IMR-90 (cell line): Measurements from ENCODE around the gene PCBP3. TPM values are rescaled to one million over a fixed set of nuclear protein-coding genes. Genes with fewer than 3 reads are reported as not detected.

Experiments
- ATAC-seq: fragments of 200-7000 bp; cut with Tn5 transposase; 2 replicates; pipeline ENCODE4 v1.9.1; 2020; ENCODE audit warnings: low read depth, mild to moderate bottlenecking, moderate library complexity
- BruUV-seq: library from RNA; stranded (reverse); fragments of 400-500 nt; replicated peaks from 2 replicates; lab custom pipeline; 2021; lab: Mats Ljungman, UMichigan
- CTCF ChIA-PET: fragments of 300-600 bp; formaldehyde crosslinking; extraction: SDS; loops from one replicate; lab custom pipeline; 2021; ENCODE audit warnings: antibody characterized with exemption; lab: Yijun Ruan, JAX
- POLR2A ChIA-PET: fragments of 300-600 bp; sonication (Branson Sonifier 250); formaldehyde crosslinking; loops from one replicate; lab custom pipeline; 2022; ENCODE audit warnings: antibody characterized with exemption; ENCODE audit not compliant: unreplicated experiment; lab: Charles Lee
- DNase-seq: peaks from one replicate; pipeline ENCODE4 v3.0.0; 2013
- H2AFZ ChIP-seq: replicated peaks from 2 replicates; pipeline ENCODE3; 2013; ENCODE audit warnings: low read length, mild to moderate bottlenecking; ENCODE audit not compliant: poor library complexity
- H2AK5ac ChIP-seq: 2 replicates; pipeline ENCODE4 v1.6.1; 2013; ENCODE audit warnings: low read depth, low read length, inconsistent platforms
- H2AK9ac ChIP-seq: replicated peaks from 2 replicates; pipeline ENCODE3; 2013; ENCODE audit warnings: mild to moderate bottlenecking, low read depth, low read length, moderate library complexity; ENCODE audit not compliant: poor library complexity
- H2BK120ac ChIP-seq: 2 replicates; pipeline ENCODE4 v1.6.1; 2013; ENCODE audit warnings: low read depth, low read length, inconsistent platforms
- H2BK15ac ChIP-seq: 3 replicates; pipeline ENCODE4 v1.6.1; 2013; ENCODE audit warnings: low read depth, low read length, inconsistent platforms
- H2BK20ac ChIP-seq: 2 replicates; pipeline ENCODE4 v1.6.1; 2013; ENCODE audit warnings: low read depth, mild to moderate bottlenecking, inconsistent platforms, low read length, moderate library complexity
- H2BK5ac ChIP-seq: 2 replicates; pipeline ENCODE4 v1.6.1; 2013; ENCODE audit warnings: mild to moderate bottlenecking, low read depth, low read length, inconsistent platforms; ENCODE audit not compliant: poor library complexity, severe bottlenecking
- H3K14ac ChIP-seq: replicated peaks from 2 replicates; pipeline ENCODE4 v1.6.1; 2013; ENCODE audit warnings: low read depth, low read length, inconsistent platforms
- H3K18ac ChIP-seq: 2 replicates; pipeline ENCODE4 v1.6.1; 2013; ENCODE audit warnings: low read depth, low read length, control low read depth
- H3K23ac ChIP-seq: 2 replicates; pipeline ENCODE4 v1.6.1; 2013; ENCODE audit warnings: low read depth, low read length, inconsistent platforms
- H3K27ac ChIP-seq: 2 replicates; pipeline ENCODE4 v1.5.1; 2013; ENCODE audit warnings: mild to moderate bottlenecking, control low read depth, low read length; ENCODE audit not compliant: insufficient read depth
- H3K27me3 ChIP-seq: 2 replicates; pipeline ENCODE4 v1.6.1; 2013; ENCODE audit warnings: low read length; ENCODE audit not compliant: control insufficient read depth, insufficient read depth
- H3K36me3 ChIP-seq: 2 replicates; pipeline ENCODE4 v1.6.1; 2013; ENCODE audit warnings: low read length, mixed read lengths; ENCODE audit not compliant: control insufficient read depth, insufficient read depth
- H3K4ac ChIP-seq: 2 replicates; pipeline ENCODE4 v1.6.1; 2013; ENCODE audit warnings: low read depth, low read length, inconsistent platforms
- H3K4me1 ChIP-seq: 2 replicates; pipeline ENCODE4 v1.6.1; 2013; ENCODE audit warnings: low read length, mixed read lengths; ENCODE audit not compliant: control insufficient read depth, insufficient read depth
- H3K4me2 ChIP-seq: 2 replicates; pipeline ENCODE4 v1.6.1; 2013; ENCODE audit warnings: low read depth, mild to moderate bottlenecking, control low read depth, low read length, moderate library complexity
- H3K4me3 ChIP-seq: 2 replicates; pipeline ENCODE4 v1.5.1; 2013; ENCODE audit warnings: low read depth, mild to moderate bottlenecking, control low read depth, low read length, moderate library complexity; ENCODE audit not compliant: insufficient read depth
- H3K56ac ChIP-seq: 2 replicates; pipeline ENCODE4 v1.6.1; 2013; ENCODE audit warnings: low read length, inconsistent platforms; ENCODE audit not compliant: insufficient read depth; ENCODE audit errors: extremely low read depth
- H3K79me1 ChIP-seq, 2 experiments: 2 replicates each; pipeline ENCODE4 v1.6.1; 2013; ENCODE audit warnings: low read length in 2 of 2, inconsistent platforms in 1 of 2, low read depth in 1 of 2
- H3K9ac ChIP-seq: 2 replicates; pipeline ENCODE4 v1.6.1; 2013; ENCODE audit warnings: low read depth, low read length, control low read depth
- H3K9me1 ChIP-seq: 2 replicates; pipeline ENCODE4 v1.6.1; 2013; ENCODE audit warnings: low read length, inconsistent platforms; ENCODE audit not compliant: insufficient read depth
- H3K9me3 ChIP-seq: 2 replicates; pipeline ENCODE4 v1.6.1; 2013; ENCODE audit warnings: low read length; ENCODE audit not compliant: control insufficient read depth, insufficient read depth
- H4K20me1 ChIP-seq: 2 replicates; pipeline ENCODE4 v1.6.1; 2013; ENCODE audit warnings: low read length, inconsistent platforms; ENCODE audit not compliant: insufficient read depth
- H4K5ac ChIP-seq: 2 replicates; pipeline ENCODE4 v1.6.1; 2013; ENCODE audit warnings: mild to moderate bottlenecking, low read depth, low read length, control low read depth
- H4K8ac ChIP-seq, 2 experiments: 2 replicates each; pipeline ENCODE4 v1.6.1; 2013; ENCODE audit warnings: low read depth in 2 of 2, low read length in 2 of 2, control low read depth in 1 of 2, inconsistent platforms in 1 of 2
- H4K91ac ChIP-seq: 2 replicates; pipeline ENCODE4 v1.6.1; 2013; ENCODE audit warnings: low read depth, low read length, inconsistent platforms; ENCODE audit not compliant: insufficient read depth
- BHLHE40 ChIP-seq: fragments of 150-350 bp; IDR thresholded peaks from 2 replicates; pipeline ENCODE4 v1.6.1; 2016; ENCODE audit warnings: mild to moderate bottlenecking, low read depth, low read length
- CEBPB ChIP-seq: IDR thresholded peaks from 2 replicates; pipeline ENCODE4 v1.6.1; 2012; ENCODE audit warnings: low read depth, low read length, improper control_type of control experiment
- CHD1 ChIP-seq: IDR thresholded peaks from 2 replicates; pipeline ENCODE4 v1.6.1; 2012; ENCODE audit warnings: low read depth, low read length, improper control_type of control experiment
- CTCF ChIP-seq: conservative IDR thresholded peaks from 2 replicates; pipeline ENCODE4 v1.5.1; 2012; ENCODE audit warnings: mild to moderate bottlenecking, low read depth, low read length, improper control_type of control experiment
- ELK1 ChIP-seq: fragments of 150-350 bp; IDR thresholded peaks from 2 replicates; pipeline ENCODE4 v1.6.1; 2016; ENCODE audit warnings: low read depth, mild to moderate bottlenecking, low read length, moderate library complexity, borderline replicate concordance
- FOS ChIP-seq: fragments of 150-350 bp; IDR thresholded peaks from 2 replicates; pipeline ENCODE4 v1.6.1; 2016; ENCODE audit warnings: low read depth, low read length
- MAFK ChIP-seq: IDR thresholded peaks from 2 replicates; pipeline ENCODE4 v1.6.1; 2012; ENCODE audit warnings: low read depth, low read length, improper control_type of control experiment
- MAZ ChIP-seq: IDR thresholded peaks from 2 replicates; pipeline ENCODE4 v1.6.1; 2012; ENCODE audit warnings: low read depth, mild to moderate bottlenecking, low read length, improper control_type of control experiment, moderate library complexity, borderline replicate concordance
- MXI1 ChIP-seq: IDR thresholded peaks from 2 replicates; pipeline ENCODE4 v1.6.1; 2012; ENCODE audit warnings: low read depth, mild to moderate bottlenecking, low read length, moderate library complexity, borderline replicate concordance
- NFE2L2 ChIP-seq: fragments of 150-350 bp; IDR thresholded peaks from 2 replicates; pipeline ENCODE4 v1.6.1; 2016; ENCODE audit warnings: low read depth, mild to moderate bottlenecking, low read length
- POLR2A ChIP-seq: IDR thresholded peaks from 2 replicates; pipeline ENCODE4 v1.6.1; 2012; ENCODE audit warnings: mild to moderate bottlenecking, low read depth, low read length
- RAD21 ChIP-seq: IDR thresholded peaks from 2 replicates; pipeline ENCODE4 v1.6.1; 2012; ENCODE audit warnings: low read length, improper control_type of control experiment
- RCOR1 ChIP-seq: IDR thresholded peaks from 2 replicates; pipeline ENCODE4 v1.6.1; 2012; ENCODE audit warnings: mild to moderate bottlenecking, low read length, improper control_type of control experiment; ENCODE audit not compliant: insufficient replicate concordance
- RFX5 ChIP-seq: IDR thresholded peaks from 2 replicates; pipeline ENCODE4 v1.8.0; 2012; ENCODE audit warnings: low read depth, mild to moderate bottlenecking, low read length, moderate library complexity
- SMC3 ChIP-seq: fragments of 150-350 bp; IDR thresholded peaks from 2 replicates; pipeline ENCODE4 v1.6.1; 2016; ENCODE audit warnings: low read depth, mild to moderate bottlenecking, antibody characterized with exemption, low read length, moderate library complexity
- USF2 ChIP-seq: fragments of 150-350 bp; IDR thresholded peaks from 2 replicates; pipeline ENCODE4 v1.6.1; 2017; ENCODE audit warnings: mild to moderate bottlenecking, antibody characterized with exemption, low read length, low read depth
- WGBS, 2 experiments: methylation state at CpG; one replicate each; pipeline versions ENCODE4 v1.1.5 to v1.1.7; 2013; ENCODE audit warnings: missing lambda C conversion rate in 2 of 2; ENCODE audit not compliant: insufficient read length in 1 of 2; ENCODE audit errors: extremely low coverage in 2 of 2; 5-methylcytosine and 5-hydroxymethylcytosine counted together
- dilution Hi-C: fragments of 300-500 bp; cut with HindIII; formaldehyde crosslinking; loops from one replicate; pipeline ENCODE4 v1.14.3; 2018; ENCODE audit warnings: low sequenced_read_pairs; ENCODE audit not compliant: unreplicated experiment
- in situ Hi-C: fragments of 300-500 bp; cut with MboI; formaldehyde crosslinking; loops from 3 replicates; pipeline ENCODE4 v1.14.3; 2019; ENCODE audit warnings: low sequenced_read_pairs, inconsistent platforms, mixed read lengths
- intact Hi-C: fragments of 100-400 bp; cut with micrococcal nuclease; formaldehyde crosslinking; loops from 2 replicates; pipeline ENCODE4 v1.10.0; 2022
- polyA plus RNA-seq, 3 experiments: library from polyadenylated mRNA; depleted of rRNA; stranded (reverse); fragments of >200 nt; gene quantifications; 2 replicates each; pipeline ENCODE4 v1.2.3, GENCODE V29; 2012; ENCODE audit warnings: low replicate concordance in 1 of 3
- total RNA-seq: library from RNA; depleted of rRNA; stranded (reverse); fragments of >200 nt; gene quantifications from 2 replicates; pipeline ENCODE4 v1.2.3, GENCODE V29; 2012

PCBP3 gene
- total and polyA plus RNA-seq, 2 of the 4 experiments (the other 2 are of a cell fraction): 2.9 to 3.9 TPM

- Histone ChIP-seq H3K14ac (no peak overlapping the region), H3K27ac (no peak overlapping the region), H4K91ac (no peak overlapping the region), H2BK20ac (no peak overlapping the region), H3K9me1 (0 out of 2 replicates have a peak, but pooled peaks cover 5% of the 10 kb centered on the region), H4K20me1 (no peaks in the 10 kb centered on the region), H3K36me3 (no peaks in the 10 kb centered on the region), H2AK5ac (no peak overlapping the region), H3K4me3 (no peak overlapping the region), H3K9me3 (no peaks in the 10 kb centered on the region), H4K8ac (no peak overlapping the region), H2AFZ (no peak overlapping the region), H2BK5ac (no peak overlapping the region), H3K4ac (no peak overlapping the region), H4K5ac (no peak overlapping the region), H3K79me1 (no peaks in the 10 kb centered on the region), H3K56ac (no peak overlapping the region), H2BK15ac (no peak overlapping the region), H3K23ac (no peak overlapping the region), H3K9ac (no peak overlapping the region), H2AK9ac (no peak overlapping the region), H3K4me2 (no peak overlapping the region), H2BK120ac (no peak overlapping the region), H3K27me3 (peaks cover 2% of the 10 kb centered on the region; the same call in 1 of the 2 replicates), H3K18ac (no peak overlapping the region), H3K4me1 (peaks cover 6% of the 10 kb centered on the region; the same call in 1 of the 2 replicates)
- BruUV-seq: no TSS peak
- intact Hi-C loops (no loop called here), in situ Hi-C loops (no loop called here), dilution Hi-C loops (no loop called here)
- 96% methylated on average over 4 of the region's 6 CpGs; no CpG with 5 or more reads in 1 of the 2 experiments for WGBS, 2 experiments
- TF ChIP-seq MAFK (no peak), CHD1 (no peak), FOS (no peak), BHLHE40 (no peak), POLR2A (no peak), SMC3 (no peak), RFX5 (no peak), CEBPB (no peak), RAD21 (no peak), ELK1 (no peak), MXI1 (no peak), CTCF (no peak), RCOR1 (no peak), NFE2L2 (no peak), MAZ (no peak), USF2 (no peak)
- CTCF ChIA-PET: no interaction called here
- DNase-seq: no peak
- ATAC-seq: no peak
- POLR2A ChIA-PET: no interaction called here
Measured at GRCh38 chr21:45954921-45955320, 311.4 kb downstream of the PCBP3 start.
